Sigmoid colon (tissue), 7 donors: ENCODE measurements around the gene OSBP2. TPM values are rescaled to one million over a fixed set of nuclear protein-coding genes. Genes with fewer than 3 reads are reported as not detected.

Experiments
- DNase-seq: peaks from one replicate; pipeline ENCODE4 v3.0.0-alpha.2; 2019
- H3K27ac ChIP-seq, 4 donors: fragments of 200-600 bp; sonication (generic); one replicate each; pipeline ENCODE4 v1.5.1; 2016 to 2019; ENCODE audit warnings: mild to moderate bottlenecking in 1 of 4
- H3K27me3 ChIP-seq, 3 donors: fragments of 200-600 bp; sonication (generic); one replicate each; pipeline ENCODE4 v1.5.1; 2019; ENCODE audit warnings: mild to moderate bottlenecking in 1 of 3
- H3K36me3 ChIP-seq, 4 donors: fragments of 200-600 bp; sonication (generic); one replicate each; pipeline ENCODE4 v1.5.1; 2016 to 2019
- H3K4me1 ChIP-seq, 4 donors: fragments of 200-600 bp; sonication (generic); one replicate each; pipeline ENCODE4 v1.5.1; 2017 to 2019
- H3K4me3 ChIP-seq, 4 donors: fragments of 200-600 bp; sonication (generic); one replicate each; pipeline ENCODE4 v1.5.1; 2017 to 2019; ENCODE audit warnings: mild to moderate bottlenecking in 2 of 4, moderate library complexity in 1 of 4
- H3K9me3 ChIP-seq, 4 donors: fragments of 200-600 bp in 3 of 4; sonication (generic) in 3 of 4; one replicate each; pipeline versions ENCODE4 v1.5.1 to v1.6.1; 2013 to 2019
- CTCF ChIP-seq, 4 experiments: fragments of 450-650 bp in 3 of 4; fragments of 200-600 bp in 1 of 4; IDR thresholded peaks; one replicate each; pipeline ENCODE4 v1.5.1; 2016 to 2019; ENCODE audit warnings: antibody characterized with exemption in 4 of 4, mild to moderate bottlenecking in 3 of 4, moderate library complexity in 2 of 4
- EP300 ChIP-seq, 4 donors: sonication (generic); formaldehyde crosslinking; IDR thresholded peaks; one replicate each; pipeline ENCODE4 v1.6.1; 2017; ENCODE audit warnings: antibody characterized with exemption in 4 of 4
- POLR2A ChIP-seq, 2 donors: fragments of 450-650 bp; IDR thresholded peaks; one replicate each; pipeline ENCODE4 v1.6.1; 2016; ENCODE audit warnings: antibody characterized with exemption in 2 of 2, mild to moderate bottlenecking in 2 of 2, moderate library complexity in 2 of 2
- POLR2AphosphoS5 ChIP-seq, 4 donors: sonication (generic); formaldehyde crosslinking; IDR thresholded peaks; one replicate each; pipeline ENCODE4 v1.6.1; 2017; ENCODE audit warnings: antibody characterized with exemption in 4 of 4
- WGBS, 2 donors: extraction: QIAGEN DNeasy Blood & Tissue Kit; methylation state at CpG; one replicate each; pipeline ENCODE4 v1.1.7; 2013; 5-methylcytosine and 5-hydroxymethylcytosine counted together
- intact Hi-C: fragments of 100-400 bp; cut with DNase I; formaldehyde crosslinking; loops from one replicate; pipeline ENCODE4 v1.15.1; 2023
- polyA plus RNA-seq, 3 donors: library from polyadenylated mRNA; stranded (reverse); fragments of 200-250 nt; gene quantifications; one replicate each; pipeline ENCODE4 v1.2.3, GENCODE V29; 2013
- total RNA-seq, 4 donors: library from RNA; depleted of rRNA; stranded (reverse); fragments of >200 nt; gene quantifications; one replicate each; pipeline ENCODE4 v1.1.0, GENCODE V29; 2016
- donor health status: healthy with polysubstance abuse.
- donor health status: Bipolar disorder and iron deficiency.
- donor health status: healthy.

The OSBP2 gene
- total and polyA plus RNA-seq, 7 donors: 1.2 to 3.0 (median 1.6) TPM

- Histone ChIP-seq H3K9me3 (no peaks in the 10 kb centered on the region), H3K27me3 (no peaks in the 10 kb centered on the region), H3K36me3 (peaks cover 0 to 27% (median 4%) of the 10 kb centered on the region in 4 donors), H3K4me3 (peak overlapping the region; percentile 15 to 48 (median 46)), H3K4me1 (peaks cover 0 to 15% (median 11%) of the 10 kb centered on the region in 4 donors), H3K27ac (peak overlapping the region in 3 of 4 donors; percentile 59 to 66 (median 61))
- peak; percentile 84 for DNase-seq
- 49 to 55% methylated on average over 34 of the region's 34 CpGs for WGBS, 2 donors
- TF ChIP-seq CTCF (IDR thresholded peaks at IDR 0.05) (no peak), POLR2AphosphoS5 (IDR thresholded peaks at IDR 0.05) (peak; percentile 40 to 67 (median 64)), POLR2A (IDR thresholded peaks at IDR 0.05) (no peak), EP300 (IDR thresholded peaks at IDR 0.05) (no peak)
- intact Hi-C loops: loop anchor here (5.0 kb wide), 1 partner anchor 160 kb away; no protein-coding TSS in a partner anchor
Measured at GRCh38 chr22:30922151-30922611, 227.5 kb downstream of the OSBP2 start.

GRCh38 chr22:30923168-30923900 lies 228.7 kb downstream of the OSBP2 start:
- Histone ChIP-seq H3K36me3 (peaks cover 10 to 38% (median 14%) of the 10 kb centered on the region in 4 donors), H3K4me3 (no peak overlapping the region), H3K27ac (no peak overlapping the region), H3K27me3 (no peaks in the 10 kb centered on the region), H3K9me3 (no peaks in the 10 kb centered on the region), H3K4me1 (peaks cover 0 to 15% (median 11%) of the 10 kb centered on the region in 4 donors)
- WGBS, 2 donors: 94 to 96% methylated on average over 9 of the region's 9 CpGs
- intact Hi-C loops: loop anchor here (5.0 kb wide), 1 partner anchor 161 kb away; no protein-coding TSS in a partner anchor
- TF ChIP-seq CTCF (IDR thresholded peaks at IDR 0.05): no peak
- TF ChIP-seq POLR2AphosphoS5 (IDR thresholded peaks at IDR 0.05): no peak
- no peak for TF ChIP-seq EP300 (IDR thresholded peaks at IDR 0.05)
- TF ChIP-seq POLR2A (IDR thresholded peaks at IDR 0.05): no peak
- peak; percentile 45 for DNase-seq

- no peak overlapping the region for H3K27ac ChIP-seq
- 95 to 96% methylated on average over 5 of the region's 5 CpGs for WGBS, 2 donors
- H3K36me3 ChIP-seq: peaks cover 13 to 62% (median 22%) of the 10 kb centered on the region in 4 donors
- H3K4me1 ChIP-seq: peaks cover 0 to 15% (median 11%) of the 10 kb centered on the region in 4 donors
- H3K27me3 ChIP-seq: no peaks in the 10 kb centered on the region
- TF ChIP-seq EP300 (IDR thresholded peaks at IDR 0.05) (no peak), CTCF (IDR thresholded peaks at IDR 0.05) (no peak), POLR2A (IDR thresholded peaks at IDR 0.05) (no peak), POLR2AphosphoS5 (IDR thresholded peaks at IDR 0.05) (no peak)
- no peak overlapping the region for H3K4me3 ChIP-seq
- intact Hi-C loops: no loop called here
- DNase-seq: peak; percentile 49
- no peaks in the 10 kb centered on the region for H3K9me3 ChIP-seq
Measured at GRCh38 chr22:30925667-30926066, 231.0 kb downstream of the OSBP2 start.

GRCh38 chr22:30926706-30927105 lies 232.0 kb downstream of the OSBP2 start:
- WGBS, 2 donors: 93 to 96% methylated on average over 4 of the region's 4 CpGs

More at GRCh38 chr22:30926706-30927105, 232.0 kb downstream of the OSBP2 start:
- Histone ChIP-seq H3K36me3 (peaks cover 13 to 72% (median 29%) of the 10 kb centered on the region in 4 donors), H3K27me3 (no peaks in the 10 kb centered on the region), H3K27ac (no peak overlapping the region), H3K9me3 (no peaks in the 10 kb centered on the region), H3K4me3 (no peak overlapping the region), H3K4me1 (peaks cover 0 to 8% (median 3%) of the 10 kb centered on the region in 4 donors)
- TF ChIP-seq POLR2AphosphoS5 (IDR thresholded peaks at IDR 0.05) (no peak), EP300 (IDR thresholded peaks at IDR 0.05) (no peak), CTCF (IDR thresholded peaks at IDR 0.05) (no peak), POLR2A (IDR thresholded peaks at IDR 0.05) (no peak)
- DNase-seq: peak; percentile 53
- intact Hi-C loops: no loop called here
